Measurements from ENCODE around the gene MIDN.

- no peak for TF ChIP-seq POLR2A (IDR thresholded peaks at IDR 0.05; ENCODE audit: low read depth, low read length)
- TF ChIP-seq NFXL1 (IDR thresholded peaks at IDR 0.05; ENCODE audit: borderline replicate concordance), result no peak
- no peak for TF ChIP-seq NFIC (IDR thresholded peaks at IDR 0.05; ENCODE audit: low read depth, low read length)
- TF ChIP-seq, protein P1, sequence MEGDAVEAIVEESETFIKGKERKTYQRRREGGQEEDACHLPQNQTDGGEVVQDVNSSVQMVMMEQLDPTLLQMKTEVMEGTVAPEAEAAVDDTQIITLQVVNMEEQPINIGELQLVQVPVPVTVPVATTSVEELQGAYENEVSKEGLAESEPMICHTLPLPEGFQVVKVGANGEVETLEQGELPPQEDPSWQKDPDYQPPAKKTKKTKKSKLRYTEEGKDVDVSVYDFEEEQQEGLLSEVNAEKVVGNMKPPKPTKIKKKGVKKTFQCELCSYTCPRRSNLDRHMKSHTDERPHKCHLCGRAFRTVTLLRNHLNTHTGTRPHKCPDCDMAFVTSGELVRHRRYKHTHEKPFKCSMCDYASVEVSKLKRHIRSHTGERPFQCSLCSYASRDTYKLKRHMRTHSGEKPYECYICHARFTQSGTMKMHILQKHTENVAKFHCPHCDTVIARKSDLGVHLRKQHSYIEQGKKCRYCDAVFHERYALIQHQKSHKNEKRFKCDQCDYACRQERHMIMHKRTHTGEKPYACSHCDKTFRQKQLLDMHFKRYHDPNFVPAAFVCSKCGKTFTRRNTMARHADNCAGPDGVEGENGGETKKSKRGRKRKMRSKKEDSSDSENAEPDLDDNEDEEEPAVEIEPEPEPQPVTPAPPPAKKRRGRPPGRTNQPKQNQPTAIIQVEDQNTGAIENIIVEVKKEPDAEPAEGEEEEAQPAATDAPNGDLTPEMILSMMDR (IDR thresholded peaks at IDR 0.05 in 2 of 3, conservative IDR thresholded peaks at IDR 0.05 in 1 of 3; ENCODE audit: control insufficient read depth in 2 of 3, extremely low read depth in 1 of 3, insufficient read depth in 1 of 3, low read depth in 3 of 3, low read length in 3 of 3), result no peak
- no peak for TF ChIP-seq ZZZ3 (IDR thresholded peaks at IDR 0.05; ENCODE audit: control insufficient read depth, insufficient read length, low read depth)
- TF ChIP-seq TCF3 (IDR thresholded peaks at IDR 0.05; ENCODE audit: borderline replicate concordance, insufficient read depth, low read depth, low read length), result no peak
- TF ChIP-seq RAD21 (IDR thresholded peaks at IDR 0.05; ENCODE audit: insufficient read depth, low read depth, low read length), result no peak
- no peak for TF ChIP-seq ZNF687 (IDR thresholded peaks at IDR 0.05)
Measured at GRCh38 chr19:1257475-1258162, 9.2 kb downstream of the MIDN start.

All from GM12878 (cell line).